HG02981 (cell line): ENCODE measurements around the gene NXN.
"Not testable (repeated sequence)": the region's sequence is repeated elsewhere in the genome, so short reads cannot be mapped to it uniquely, and the experiment has no call there.

Experiments
- ATAC-seq: cut with Tn5 transposase; IDR thresholded peaks from one replicate; pipeline ENCODE4 v1.9.1; 2021; ENCODE audit warnings: mild to moderate bottlenecking, moderate library complexity; ENCODE audit not compliant: unreplicated experiment

The NXN gene

GRCh38 chr17:923633-924032 lies 55.9 kb downstream of the NXN start:
- no peak for ATAC-seq

DNA sequence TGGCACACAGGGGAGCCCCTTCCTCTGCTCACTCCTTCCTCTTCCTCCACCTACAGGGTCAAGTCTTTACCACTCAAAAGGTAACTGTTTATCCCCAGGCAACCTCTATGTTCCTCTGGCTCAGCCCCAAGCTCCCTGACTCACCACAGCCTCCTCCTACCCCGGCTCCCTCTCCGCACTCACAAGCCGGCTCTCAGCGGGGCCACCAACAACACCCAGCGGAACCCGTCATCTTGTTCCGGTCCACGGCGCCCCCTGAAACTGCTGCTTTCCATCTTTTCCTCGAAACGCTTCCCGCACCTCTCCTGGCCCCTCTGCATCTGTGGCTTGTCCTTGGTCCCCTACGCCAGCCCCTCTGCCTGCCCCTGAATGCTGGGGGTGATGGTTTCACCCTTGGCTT lies 58.4 kb downstream of the NXN start:
- ATAC-seq: no peak

GRCh38 chr17:920190-920589 lies 59.4 kb downstream of the NXN start:
- no peak for ATAC-seq

DNA sequence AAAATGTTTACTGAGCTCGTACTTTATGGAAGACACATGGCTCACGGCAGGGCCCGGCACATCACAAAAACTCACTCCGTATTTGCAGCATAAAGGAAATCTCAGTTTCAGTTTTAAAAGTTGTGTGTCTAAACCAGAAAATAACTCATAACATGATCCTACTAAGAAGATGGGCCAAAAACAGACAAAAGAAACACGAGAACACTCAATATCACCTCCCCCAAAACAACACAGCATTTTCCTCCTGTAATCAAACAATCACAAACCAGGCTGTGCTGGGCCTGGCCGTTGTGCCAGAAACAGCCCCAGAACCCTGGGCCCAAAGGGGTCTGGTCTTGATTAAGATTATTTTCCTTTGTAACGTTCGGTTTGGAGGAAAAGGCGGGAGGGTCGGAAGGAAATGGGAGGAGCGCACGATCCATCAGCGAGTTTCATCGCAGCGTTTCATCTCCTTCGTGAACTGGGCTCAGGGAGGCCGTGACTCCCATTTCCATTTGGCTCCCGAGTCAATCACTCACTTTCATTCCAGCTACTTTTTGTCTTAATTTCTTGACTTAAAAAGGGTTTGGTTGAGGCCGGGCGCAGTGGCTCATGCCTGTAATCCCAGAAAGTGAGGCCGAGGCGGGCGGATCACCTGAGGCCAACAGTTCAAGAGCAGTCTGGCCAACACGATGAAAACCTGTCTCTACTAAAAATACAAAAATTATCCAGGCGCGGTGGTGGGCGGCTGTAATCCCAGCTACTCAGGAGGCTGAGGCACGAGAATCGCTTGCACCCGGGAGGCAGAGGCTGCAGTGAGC lies 61.4 kb downstream of the NXN start:
- no peak for ATAC-seq

DNA sequence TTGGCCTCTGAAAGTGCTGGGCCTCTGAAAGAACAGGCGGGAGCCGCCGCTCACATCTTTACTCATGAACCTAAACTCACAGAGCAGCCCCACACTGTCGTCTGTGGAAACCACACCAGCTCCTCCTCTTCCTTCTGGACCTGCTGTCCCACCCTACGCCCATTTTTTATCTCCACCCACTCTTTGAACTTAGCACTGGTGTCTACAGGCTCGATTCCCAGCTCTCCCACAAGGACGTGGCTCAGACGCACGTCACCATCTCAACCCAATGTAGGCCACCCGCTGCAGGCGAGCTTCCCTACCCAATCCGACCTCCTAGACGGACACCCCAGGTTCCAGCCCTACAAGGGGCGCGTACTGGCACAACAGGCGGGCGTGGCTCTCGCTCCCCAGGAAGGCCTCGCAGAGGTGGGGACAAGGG lies 62.2 kb downstream of the NXN start:
- no peak for ATAC-seq

- no peak for ATAC-seq
Measured at GRCh38 chr17:916315-916714, 63.3 kb downstream of the NXN start.

DNA sequence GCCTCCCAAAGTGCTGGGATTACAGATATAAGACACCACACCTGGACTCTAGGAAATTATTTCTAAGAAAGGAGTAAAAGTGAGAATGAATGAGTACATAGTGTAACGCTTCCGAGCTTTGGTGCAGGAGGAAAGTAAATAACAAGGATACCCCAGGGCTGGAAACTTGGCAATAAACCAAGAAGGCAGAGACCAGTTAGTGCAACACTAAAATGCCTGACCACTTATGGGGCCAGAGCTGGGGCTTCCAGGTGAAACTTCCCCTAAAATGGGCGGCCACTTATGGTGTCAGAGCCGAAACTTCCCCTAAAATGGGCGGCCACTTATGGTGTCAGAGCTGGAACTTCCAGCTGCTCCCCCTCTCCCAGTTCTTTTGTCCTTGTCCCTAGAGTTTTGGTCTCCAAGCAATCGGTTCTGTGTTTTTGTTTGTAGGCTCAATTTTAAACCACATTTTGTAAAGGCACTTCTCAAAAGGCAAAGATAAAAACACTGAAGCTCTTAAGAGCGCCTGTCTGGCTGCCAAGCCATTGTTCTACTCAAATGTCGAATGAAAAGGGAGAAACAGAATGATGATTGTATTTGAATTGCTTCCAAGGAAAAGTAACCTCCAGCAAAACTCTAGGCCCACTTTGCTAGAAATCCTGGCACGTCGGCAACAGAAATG lies 63.9 kb downstream of the NXN start:
- ATAC-seq: no peak

DNA sequence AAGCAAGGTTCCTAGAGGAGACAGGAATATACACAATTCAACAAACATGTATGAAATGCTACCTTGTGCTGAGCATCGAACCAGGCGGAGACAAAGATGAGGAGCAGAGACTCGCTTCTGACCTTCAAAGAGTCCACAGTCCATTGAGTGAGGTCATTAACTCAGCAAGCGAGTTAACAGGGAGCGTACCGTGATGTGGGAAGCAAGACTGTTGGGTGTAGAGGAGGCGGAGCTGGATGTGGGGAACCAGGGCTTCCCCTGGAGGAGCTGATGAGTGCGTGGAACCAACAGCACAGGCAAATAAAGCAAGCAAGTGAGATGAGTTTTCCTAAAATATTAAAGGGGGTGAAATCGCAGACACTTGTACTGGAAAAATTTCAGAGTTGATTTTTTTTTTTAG lies 65.0 kb downstream of the NXN start:
- ATAC-seq: no peak

- no peak for ATAC-seq
Measured at GRCh38 chr17:913207-913606, 66.4 kb downstream of the NXN start.

GRCh38 chr17:909642-910323 lies 69.8 kb downstream of the NXN start:
- no peak for ATAC-seq

DNA sequence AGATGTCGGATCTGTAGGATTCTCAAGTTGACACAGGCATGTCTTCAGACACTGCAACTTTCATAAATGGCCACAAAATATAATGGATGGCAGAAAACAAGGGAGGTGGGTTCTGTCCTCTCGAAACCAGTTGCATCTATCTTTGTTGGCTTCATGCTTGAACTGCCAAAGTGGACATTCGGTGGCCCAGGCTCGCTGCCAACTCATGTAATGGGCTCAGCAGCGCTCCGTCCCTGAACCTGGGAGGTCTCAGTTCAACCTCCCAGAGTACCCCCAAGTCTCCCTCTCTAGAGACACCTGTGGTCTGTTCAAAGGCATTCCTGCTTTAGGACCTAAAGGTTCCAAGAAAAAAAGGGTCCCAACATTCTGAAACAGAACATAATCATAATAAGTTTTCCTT lies 71.9 kb downstream of the NXN start:
- ATAC-seq: no peak

GRCh38 chr17:905708-906107 lies 73.9 kb downstream of the NXN start:
- ATAC-seq: not testable (repeated sequence)

DNA sequence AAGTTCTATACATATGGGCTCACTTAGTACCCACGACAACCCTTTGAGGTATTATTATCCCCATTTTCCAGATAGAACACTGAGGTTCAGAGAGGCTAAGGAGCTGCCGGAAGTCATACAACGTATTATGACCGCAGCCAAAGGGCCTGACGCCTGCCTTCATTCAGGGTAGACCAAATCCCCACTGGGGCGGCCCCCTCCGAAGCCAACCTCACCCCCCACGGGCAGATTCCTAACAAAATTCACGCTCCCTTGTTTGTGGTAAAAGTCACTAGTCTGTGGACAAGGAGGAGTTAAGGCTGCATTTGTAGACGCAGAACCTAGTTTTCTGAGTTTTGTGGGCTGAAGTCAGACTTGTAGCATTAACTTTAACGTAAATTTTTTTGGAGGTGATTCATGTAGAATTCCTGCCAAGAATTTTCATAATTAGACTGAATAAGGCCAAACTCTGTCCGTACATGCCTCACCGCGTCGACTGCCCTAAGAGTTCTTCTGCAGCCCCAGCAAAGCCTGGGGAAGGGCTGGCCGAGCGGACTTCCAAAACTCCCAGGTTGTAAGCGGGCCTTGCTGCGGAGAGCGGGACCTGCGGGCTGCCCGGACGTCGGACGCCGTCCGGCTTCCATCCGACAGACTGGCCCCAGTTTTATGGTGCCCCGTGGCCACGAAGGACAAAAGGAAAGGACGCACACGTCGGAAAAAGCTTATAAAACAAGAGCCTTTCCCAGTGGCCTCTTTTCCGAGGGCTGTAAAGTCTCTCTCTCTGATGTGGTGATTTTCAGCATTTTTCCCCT lies 75.7 kb downstream of the NXN start:
- ATAC-seq: no peak

- no peak for ATAC-seq
Measured at GRCh38 chr17:902463-902862, 77.1 kb downstream of the NXN start.

GRCh38 chr17:901964-902363 lies 77.6 kb downstream of the NXN start:
- no peak for ATAC-seq

GRCh38 chr17:901191-901950 lies 78.2 kb downstream of the NXN start:
- no peak for ATAC-seq

DNA sequence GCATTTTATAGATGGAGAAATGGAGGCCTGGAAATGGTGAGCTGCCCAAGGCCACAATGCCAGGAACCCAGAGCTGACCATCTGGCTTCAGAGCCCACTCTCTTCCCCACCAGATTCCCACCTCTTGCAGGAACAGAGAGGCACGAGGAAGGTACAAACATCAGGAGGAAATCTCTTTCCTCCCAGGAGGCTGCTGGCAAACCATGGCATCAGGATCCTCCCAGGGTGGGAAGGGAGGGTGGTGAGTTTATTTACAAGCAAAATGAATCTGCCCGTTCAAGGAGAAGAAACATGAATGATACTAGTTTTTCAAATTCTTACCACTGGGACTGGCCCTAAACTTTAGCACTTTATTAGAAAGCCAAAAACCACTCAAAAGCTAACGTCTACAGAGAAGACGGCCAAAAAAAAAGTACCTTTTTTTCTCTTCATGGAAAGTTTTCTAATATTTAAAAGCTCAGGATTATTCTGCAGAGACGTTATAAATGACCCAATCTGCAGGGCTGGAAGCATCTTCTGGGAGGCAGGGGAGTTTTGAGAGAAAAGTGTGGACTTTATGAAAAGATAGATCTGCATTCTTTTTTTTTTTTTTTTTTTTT lies 79.1 kb downstream of the NXN start:
- ATAC-seq: no peak

DNA sequence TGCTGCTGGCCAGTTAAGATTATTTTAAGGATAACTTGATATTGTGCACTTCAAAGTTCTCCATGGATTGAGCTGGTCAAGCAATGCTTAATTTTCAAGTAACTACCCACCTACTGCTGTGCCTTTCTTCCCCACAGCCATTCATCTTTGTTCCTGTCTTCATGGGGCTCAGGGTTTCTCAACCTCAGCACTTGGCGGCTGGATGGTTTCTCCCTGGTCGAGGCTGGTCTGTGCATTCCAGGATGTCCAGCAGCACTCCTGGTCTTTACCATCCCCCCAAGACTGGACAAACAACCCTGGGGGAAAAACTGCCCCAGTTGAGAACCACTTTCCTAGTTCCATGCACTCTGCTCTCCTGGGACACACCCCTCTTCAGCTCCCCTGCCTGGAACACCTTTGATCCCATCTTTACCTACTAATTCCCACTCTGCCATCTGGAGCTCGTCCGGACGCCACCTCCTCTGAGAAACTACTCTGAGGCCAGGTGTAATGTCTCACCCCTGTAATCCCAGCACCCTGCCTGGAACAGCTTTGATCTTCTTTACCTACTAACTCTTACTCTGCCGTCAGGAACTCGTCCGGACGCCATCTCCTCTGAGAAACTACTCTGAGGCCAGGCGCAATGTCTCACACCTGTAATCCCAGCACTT lies 81.5 kb downstream of the NXN start:
- ATAC-seq: no peak

- no peak for ATAC-seq
Measured at GRCh38 chr17:896953-897661, 82.5 kb downstream of the NXN start.
